Measurements from ENCODE around the gene ABCB9. TPM values are rescaled to one million over a fixed set of nuclear protein-coding genes. Genes with fewer than 3 reads are reported as not detected.

The ABCB9 gene
- total and polyA plus RNA-seq, 9 donors = 1.7 to 14.3 (median 5.5) TPM

GRCh38 chr12:122886851-122887818 is 79.1 kb downstream of the ABCB9 start:
- H3K27ac ChIP-seq = no peak overlapping the region
- H3K36me3 ChIP-seq = no peaks in the 10 kb centered on the region
- intact Hi-C loops (cut with DNase I) = no loop called here
- H3K4me1 ChIP-seq (ENCODE audit: insufficient read depth) = peaks cover 16% of the 10 kb centered on the region
- DNase-seq = no peak
- H3K9me3 ChIP-seq = no peaks in the 10 kb centered on the region
- no peak overlapping the region for H3K4me3 ChIP-seq
- WGBS, 3 donors = 60 to 69% (median 64%) methylated on average over 10 of the region's 10 CpGs
- no peaks in the 10 kb centered on the region for H3K27me3 ChIP-seq
- no peak for TF ChIP-seq POLR2A (IDR thresholded peaks at IDR 0.05)
- TF ChIP-seq CTCF (IDR thresholded peaks at IDR 0.05) = no peak
- TF ChIP-seq EP300 (IDR thresholded peaks at IDR 0.05) = no peak

GRCh38 chr12:122886161-122886560 is 80.1 kb downstream of the ABCB9 start:
- no peaks in the 10 kb centered on the region for H3K36me3 ChIP-seq
- H3K9me3 ChIP-seq = no peaks in the 10 kb centered on the region
- no peak for DNase-seq
- WGBS, 3 donors = 92 to 97% (median 96%) methylated on average over 8 of the region's 8 CpGs
- intact Hi-C loops (cut with DNase I) = no loop called here
- H3K4me3 ChIP-seq = no peak overlapping the region
- peaks cover 18% of the 10 kb centered on the region for H3K4me1 ChIP-seq (ENCODE audit: insufficient read depth)
- TF ChIP-seq CTCF (IDR thresholded peaks at IDR 0.05) (no peak), POLR2A (IDR thresholded peaks at IDR 0.05) (no peak), EP300 (IDR thresholded peaks at IDR 0.05) (no peak)
- H3K27ac ChIP-seq = no peak overlapping the region
- H3K27me3 ChIP-seq = no peaks in the 10 kb centered on the region

- WGBS, 3 donors = 54 to 55% (median 54%) methylated on average over 4 of the region's 4 CpGs
- no peaks in the 10 kb centered on the region for H3K36me3 ChIP-seq
- peaks cover 20% of the 10 kb centered on the region for H3K4me1 ChIP-seq (ENCODE audit: insufficient read depth)
Measured at GRCh38 chr12:122884860-122885259, 81.4 kb downstream of the ABCB9 start.

More at GRCh38 chr12:122884860-122885259, 81.4 kb downstream of the ABCB9 start:
- no peaks in the 10 kb centered on the region for H3K9me3 ChIP-seq
- DNase-seq = no peak
- H3K27me3 ChIP-seq = no peaks in the 10 kb centered on the region
- intact Hi-C loops (cut with DNase I) = no loop called here
- TF ChIP-seq CTCF (IDR thresholded peaks at IDR 0.05) (no peak), POLR2A (IDR thresholded peaks at IDR 0.05) (no peak), EP300 (IDR thresholded peaks at IDR 0.05) (no peak)
- H3K4me3 ChIP-seq = no peak overlapping the region
- no peak overlapping the region for H3K27ac ChIP-seq
